HG03558 (cell line): Measurements from ENCODE around the gene ZFP57.

Source experiments
- ATAC-seq: cut with Tn5 transposase; IDR thresholded peaks from one replicate; pipeline ENCODE4 v1.9.1; 2021; ENCODE audit warnings: moderate number of reproducible peaks; ENCODE audit not compliant: unreplicated experiment; ENCODE audit errors: extremely low read depth

ZFP57 gene

GRCh38 chr6:29680904-29681303 is at the start of gene ZFP57:
Gene ZFP57 (minus strand): TSS chr6:29681152. CDS start chr6:29677003, 4,149 bp downstream.
- no peak for ATAC-seq

GRCh38 chr6:29730575-29731126 is 49.7 kb upstream of the ZFP57 start:
- ATAC-seq, result no peak

DNA sequence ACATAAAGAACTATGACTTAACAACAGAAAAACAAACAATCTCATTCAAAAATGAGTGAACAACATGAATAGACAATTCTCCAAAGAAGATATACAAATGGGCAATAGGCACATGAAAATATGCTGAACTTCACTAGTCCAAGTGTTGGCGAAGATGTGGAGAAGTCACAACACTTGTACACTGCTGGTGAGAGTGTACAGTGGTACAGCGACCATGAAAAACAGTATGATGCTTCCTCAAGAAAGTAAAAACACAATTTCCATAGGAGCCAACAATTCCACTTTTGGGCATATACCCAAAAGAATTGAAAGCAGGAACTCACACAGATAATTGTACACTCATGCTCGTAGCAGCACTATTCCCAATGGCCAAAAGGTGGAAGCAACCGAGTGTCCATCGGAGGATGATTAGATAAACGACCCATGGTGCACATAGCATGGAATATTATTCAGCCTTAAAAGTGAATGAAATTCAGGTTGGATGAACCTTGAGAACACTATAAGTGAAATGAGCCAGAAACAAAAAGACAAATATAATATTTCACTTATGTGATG is 48.9 kb upstream of the ZFP57 start:
- ATAC-seq, result no peak

DNA sequence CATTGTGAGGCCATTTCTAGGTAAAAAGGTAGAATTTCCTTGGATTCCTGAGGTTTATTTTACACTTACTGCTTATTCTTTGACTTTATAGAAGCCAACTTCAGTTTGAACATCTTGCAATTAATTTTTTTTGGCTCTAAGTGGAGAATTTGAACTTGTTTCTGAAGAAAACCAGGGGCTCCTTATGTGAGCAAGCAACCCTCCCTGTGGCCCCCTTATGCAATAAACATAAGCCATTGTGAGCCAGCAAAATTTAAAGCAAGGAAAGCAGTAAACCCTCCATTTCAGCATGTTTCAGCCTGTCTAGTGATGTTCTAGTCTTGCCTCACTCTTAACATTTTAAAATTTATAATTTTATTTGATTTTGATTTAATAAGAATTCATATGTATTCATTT is 47.9 kb upstream of the ZFP57 start:
- no peak for ATAC-seq

- ATAC-seq, result no peak
Observed at GRCh38 chr6:29728173-29728874, 47.4 kb upstream of the ZFP57 start.

DNA sequence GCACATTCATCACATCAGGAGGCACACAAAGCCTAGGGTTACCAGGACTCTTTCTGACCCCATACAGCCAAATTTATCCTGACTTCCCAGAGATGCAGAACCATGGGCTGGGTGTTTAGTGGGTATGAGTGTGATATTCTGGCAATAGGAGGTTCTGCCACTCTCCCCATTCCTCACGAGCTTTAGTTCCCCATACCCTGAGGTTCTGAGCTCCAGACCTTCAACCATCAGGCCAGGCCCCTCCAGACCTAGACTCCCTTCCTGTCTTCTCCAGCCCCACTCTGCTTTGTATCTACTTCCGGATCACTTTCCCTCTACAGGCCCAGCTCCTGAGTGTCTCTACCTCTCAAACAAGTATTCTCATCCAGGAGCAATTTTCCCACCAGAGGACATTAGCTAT is 46.7 kb upstream of the ZFP57 start:
- ATAC-seq, result no peak

DNA sequence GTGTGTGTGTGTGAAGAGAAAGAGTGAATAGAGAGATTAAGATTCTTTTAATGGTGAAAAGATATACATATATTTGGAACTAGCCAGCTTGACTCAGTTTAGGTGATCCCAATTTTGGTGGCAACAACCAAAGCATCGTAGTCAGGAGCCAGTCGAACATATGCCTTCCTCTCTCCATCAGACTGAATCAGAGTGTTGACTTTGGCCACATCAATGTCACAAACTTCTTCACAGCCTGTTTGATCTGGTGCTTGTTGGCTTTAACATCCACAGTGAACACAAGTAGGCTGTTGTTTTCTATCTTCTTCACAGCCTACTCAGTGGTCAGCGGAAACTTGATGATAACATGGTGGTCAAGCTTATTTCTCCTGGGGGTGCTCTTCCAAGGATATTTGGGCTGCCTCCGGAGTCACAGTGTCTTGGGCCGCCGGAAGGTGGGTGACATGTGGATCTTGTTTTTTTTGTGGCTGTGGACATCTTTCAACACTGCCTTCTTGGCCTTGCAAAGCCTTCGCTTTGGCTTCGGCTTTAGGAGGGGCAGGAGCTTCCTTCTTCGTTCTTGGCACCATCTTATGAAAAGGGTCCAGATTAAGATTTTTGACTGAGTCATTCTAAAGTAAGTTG is 45.7 kb upstream of the ZFP57 start:
- no peak for ATAC-seq

DNA sequence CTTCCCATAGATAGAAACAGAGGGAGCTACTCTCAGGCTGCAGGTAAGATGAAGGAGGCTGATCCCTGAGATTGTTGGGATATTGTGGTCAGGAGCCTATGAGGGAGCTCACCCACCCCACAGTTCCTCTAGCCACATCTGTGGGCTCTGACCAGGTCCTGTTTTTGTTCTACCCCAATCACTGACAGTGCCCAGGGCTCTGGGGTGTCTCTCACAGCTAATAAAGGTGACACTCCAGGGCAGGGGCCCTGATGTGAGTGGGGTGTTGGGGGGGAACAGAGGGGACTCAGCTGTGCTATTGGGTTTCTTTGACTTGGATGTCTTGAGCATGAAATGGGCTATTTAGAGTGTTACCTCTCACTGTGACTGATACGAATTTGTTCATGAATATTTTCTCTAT is 45.0 kb upstream of the ZFP57 start:
- no peak for ATAC-seq

DNA sequence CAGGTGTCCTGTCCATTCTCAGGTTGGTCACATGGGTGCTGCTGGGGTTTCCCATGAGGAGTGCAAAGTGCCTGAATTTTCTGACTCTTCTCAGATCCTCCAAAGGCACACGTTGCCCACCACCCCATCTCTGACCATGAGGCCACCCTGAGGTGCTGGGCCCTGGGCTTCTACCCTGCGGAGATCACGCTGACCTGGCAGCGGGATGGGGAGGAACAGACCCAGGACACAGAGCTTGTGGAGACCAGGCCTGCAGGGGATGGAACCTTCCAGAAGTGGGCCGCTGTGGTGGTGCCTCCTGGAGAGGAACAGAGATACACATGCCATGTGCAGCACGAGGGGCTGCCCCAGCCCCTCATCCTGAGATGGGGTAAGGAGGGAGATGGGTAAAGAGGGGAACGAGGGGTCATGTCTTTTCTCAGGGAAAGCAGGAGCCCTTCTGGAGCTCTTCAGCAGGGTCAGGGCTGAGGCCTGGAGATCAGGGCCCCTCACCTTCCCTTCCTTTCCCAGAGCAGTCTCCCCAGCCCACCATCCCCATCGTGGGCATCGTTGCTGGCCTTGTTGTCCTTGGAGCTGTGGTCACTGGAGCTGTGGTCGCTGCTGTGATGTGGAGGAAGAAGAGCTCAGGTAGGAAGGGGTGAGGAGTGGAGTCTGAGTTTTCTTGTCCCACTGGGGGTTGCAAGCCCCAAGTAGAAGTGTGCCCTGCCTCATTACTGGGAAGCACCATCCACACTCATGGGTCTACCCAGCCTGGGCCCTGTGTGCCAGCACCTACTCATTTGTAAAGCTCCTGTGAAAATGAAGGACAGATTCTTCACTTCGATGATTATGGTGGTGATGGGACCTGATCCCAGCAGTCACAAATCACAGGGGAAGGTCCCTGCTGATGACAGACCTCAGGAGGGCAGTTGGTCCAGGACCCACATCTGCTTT is 44.3 kb upstream of the ZFP57 start:
- no peak for ATAC-seq

- ATAC-seq, result no peak
Observed at GRCh38 chr6:29723666-29724588, 43.0 kb upstream of the ZFP57 start.

DNA sequence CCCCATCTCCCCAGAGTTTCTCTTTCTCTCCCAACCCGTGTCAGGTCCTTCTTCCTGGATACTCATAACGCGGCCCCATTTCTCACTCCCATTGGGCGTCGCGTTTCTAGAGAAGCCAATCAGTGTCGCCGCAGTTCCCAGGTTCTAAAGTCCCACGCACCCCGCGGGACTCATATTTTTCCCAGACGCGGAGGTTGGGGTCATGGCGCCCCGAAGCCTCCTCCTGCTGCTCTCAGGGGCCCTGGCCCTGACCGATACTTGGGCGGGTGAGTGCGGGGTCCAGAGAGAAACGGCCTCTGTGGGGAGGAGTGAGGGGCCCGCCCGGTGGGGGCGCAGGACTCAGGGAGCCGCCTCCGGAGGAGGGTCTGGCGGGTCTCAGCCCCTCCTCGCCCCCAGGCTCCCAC is 42.3 kb upstream of the ZFP57 start, which contains the start of gene HLA-F:
Gene HLA-F (plus strand): TSS at position 173 of the 404 bp plus-strand sequence. CDS start 30 bp downstream, at position 203.
- peak; percentile 60 for ATAC-seq

- no peak for ATAC-seq
Observed at GRCh38 chr6:29720863-29721262, 39.9 kb upstream of the ZFP57 start.

GRCh38 chr6:29710281-29710941 is 29.5 kb upstream of the ZFP57 start:
- ATAC-seq, result no peak

DNA sequence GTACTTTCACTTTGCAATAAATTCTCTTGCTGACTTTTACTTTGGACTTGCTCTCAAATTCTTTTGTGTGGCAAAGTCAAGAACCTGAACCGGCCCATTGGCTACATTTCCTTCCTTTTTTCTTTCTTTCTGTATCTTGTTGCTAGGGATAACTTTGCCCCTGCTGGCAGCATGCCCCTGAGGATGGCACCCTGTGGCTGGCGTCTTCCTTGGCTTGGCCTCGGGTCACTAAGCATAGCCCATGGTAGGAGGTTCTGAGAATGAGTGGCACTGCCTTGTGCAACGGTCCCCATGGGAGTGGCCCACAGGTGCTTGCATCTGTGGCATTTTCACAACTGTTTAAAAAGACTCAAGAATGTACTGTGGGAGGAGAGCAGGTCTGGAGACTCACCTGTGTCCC is 28.2 kb upstream of the ZFP57 start:
- ATAC-seq, result no peak

- no peak for ATAC-seq
Observed at GRCh38 chr6:29708432-29709179, 27.7 kb upstream of the ZFP57 start.

DNA sequence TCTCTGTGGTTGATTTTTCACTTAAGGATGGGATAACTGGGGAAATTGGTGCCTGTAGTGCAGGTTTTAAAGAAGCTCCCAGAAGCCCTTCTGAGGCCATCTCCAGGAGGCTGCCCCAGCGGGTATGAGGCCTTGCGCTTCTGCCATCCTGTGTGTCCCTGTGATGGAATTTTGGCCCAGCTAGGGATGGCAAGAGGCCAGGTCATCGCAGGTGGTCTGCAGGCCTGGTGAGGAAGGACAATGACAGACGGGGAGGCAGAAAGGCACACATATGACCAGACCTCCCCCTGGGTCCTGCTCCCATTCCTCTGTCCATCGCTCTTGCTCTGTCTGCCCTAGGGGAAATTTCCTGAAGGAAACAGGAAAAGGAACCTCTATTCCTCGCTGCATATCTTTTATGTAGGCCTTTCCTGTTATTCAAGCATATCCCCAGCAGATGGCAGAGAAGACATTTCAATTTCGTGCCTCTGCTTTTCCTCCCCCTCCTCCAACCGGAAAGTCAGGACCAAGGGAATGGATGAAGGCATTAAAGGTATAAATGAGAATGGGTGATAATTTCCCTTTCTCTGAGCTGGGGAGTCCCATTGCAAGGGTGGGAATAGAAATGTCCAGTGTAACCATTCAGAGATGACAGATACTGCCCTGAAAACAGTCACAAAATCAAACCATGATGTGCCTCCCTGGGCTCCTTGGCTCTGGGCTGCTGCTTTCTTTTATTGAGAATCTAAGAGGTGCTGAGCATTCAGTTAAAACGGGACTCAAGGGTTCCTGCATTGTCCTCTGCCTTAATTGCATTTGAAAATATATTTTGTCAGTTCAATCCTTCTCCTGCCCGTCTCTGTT is 24.7 kb upstream of the ZFP57 start:
- ATAC-seq, result no peak

- no peak for ATAC-seq
Observed at GRCh38 chr6:29702519-29703103, 21.7 kb upstream of the ZFP57 start.
